Muscle of leg (tissue), 11 donors: Measurements from ENCODE around the gene ARPC5. TPM values are rescaled to one million over a fixed set of nuclear protein-coding genes. Genes with fewer than 3 reads are reported as not detected.
"Not testable (repeated sequence)": the region's sequence is repeated elsewhere in the genome, so short reads cannot be mapped to it uniquely, and the experiment has no call there.

Source experiments
- DNase-seq: peaks from one replicate; pipeline ENCODE4 v3.0.0; 2013
- H3K27ac ChIP-seq: one replicate; pipeline ENCODE4 v1.5.1; 2013; ENCODE audit warnings: mild to moderate bottlenecking, low read length, control low read depth
- H3K27me3 ChIP-seq: one replicate; pipeline ENCODE4 v1.6.1; 2013; ENCODE audit warnings: low read length; ENCODE audit not compliant: control insufficient read depth, insufficient read depth
- H3K36me3 ChIP-seq: one replicate; pipeline ENCODE4 v1.6.1; 2013; ENCODE audit warnings: low read length; ENCODE audit not compliant: control insufficient read depth, insufficient read depth
- H3K4me1 ChIP-seq: one replicate; pipeline ENCODE4 v1.6.1; 2013; ENCODE audit warnings: low read length; ENCODE audit not compliant: control insufficient read depth, insufficient read depth
- H3K4me3 ChIP-seq: one replicate; pipeline ENCODE4 v1.5.1; 2013; ENCODE audit warnings: low read length, control low read depth
- H3K9me3 ChIP-seq: replicated peaks from 2 replicates; pipeline ENCODE4 v1.6.1; 2013; ENCODE audit warnings: low read depth, low read length; ENCODE audit not compliant: control insufficient read depth
- WGBS: methylation state at CpG from one replicate; pipeline ENCODE4 v1.1.5; 2013; ENCODE audit warnings: missing lambda C conversion rate; ENCODE audit not compliant: insufficient coverage; 5-methylcytosine and 5-hydroxymethylcytosine counted together
- polyA plus RNA-seq, 8 donors: library from polyadenylated mRNA; unstranded; fragments of 120-200 nt; gene quantifications; one replicate each; pipeline versions ENCODE4 v1.2.1 to v1.2.3, GENCODE V29; 2013; ENCODE audit warnings: inconsistent platforms in 1 of 8, low replicate concordance in 1 of 8; ENCODE audit not compliant: insufficient read length in 8 of 8, insufficient read depth in 1 of 8
- total RNA-seq: library from RNA; stranded (reverse); fragments of 120-200 nt; gene quantifications from one replicate; pipeline ENCODE4 v1.2.4, GENCODE V29; 2013

Gene ARPC5
- total and polyA plus RNA-seq, 9 donors = 81.4 to 116 (median 96.7) TPM

DNA sequence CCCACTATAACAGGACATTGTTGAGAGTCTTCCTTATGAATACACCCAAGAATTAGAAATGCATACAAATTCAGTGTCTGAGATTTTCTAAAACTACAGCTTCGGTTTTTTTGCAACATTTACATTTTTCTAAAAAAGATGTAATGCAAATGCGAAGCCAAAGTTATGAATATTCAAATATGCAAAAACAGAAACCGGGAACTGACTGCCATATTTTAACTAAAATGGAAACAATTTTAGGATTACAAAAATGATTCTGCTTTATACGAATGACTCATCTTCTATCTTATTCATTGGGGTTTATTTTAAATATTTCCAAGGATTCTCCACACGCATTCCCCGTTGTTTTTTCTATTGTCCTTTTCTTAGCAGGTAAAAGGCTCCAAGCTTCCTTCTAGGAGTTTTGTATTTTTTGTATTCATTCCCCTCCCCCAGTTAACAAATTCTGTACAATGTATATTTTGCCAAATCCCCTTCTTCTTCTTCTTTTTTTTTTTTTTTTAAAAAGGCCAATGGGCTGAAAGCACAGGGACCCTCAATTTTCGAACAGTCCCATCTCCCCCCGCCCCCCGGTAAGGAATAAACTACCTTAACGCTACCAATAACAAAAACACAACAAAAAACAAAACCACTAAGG is 1.0 kb downstream of the ARPC5 start:
- Histone ChIP-seq H3K4me3 (peak overlapping the region; percentile 80), H3K9me3 (no peaks in the 10 kb centered on the region), H3K27me3 (peaks cover 4% of the 10 kb centered on the region), H3K27ac (peak overlapping the region; percentile 89), H3K4me1 (peaks cover 6% of the 10 kb centered on the region), H3K36me3 (peaks cover 6% of the 10 kb centered on the region)
- no peak for DNase-seq
- WGBS = no CpG with 5 or more reads among the region's 10 CpGs

DNA sequence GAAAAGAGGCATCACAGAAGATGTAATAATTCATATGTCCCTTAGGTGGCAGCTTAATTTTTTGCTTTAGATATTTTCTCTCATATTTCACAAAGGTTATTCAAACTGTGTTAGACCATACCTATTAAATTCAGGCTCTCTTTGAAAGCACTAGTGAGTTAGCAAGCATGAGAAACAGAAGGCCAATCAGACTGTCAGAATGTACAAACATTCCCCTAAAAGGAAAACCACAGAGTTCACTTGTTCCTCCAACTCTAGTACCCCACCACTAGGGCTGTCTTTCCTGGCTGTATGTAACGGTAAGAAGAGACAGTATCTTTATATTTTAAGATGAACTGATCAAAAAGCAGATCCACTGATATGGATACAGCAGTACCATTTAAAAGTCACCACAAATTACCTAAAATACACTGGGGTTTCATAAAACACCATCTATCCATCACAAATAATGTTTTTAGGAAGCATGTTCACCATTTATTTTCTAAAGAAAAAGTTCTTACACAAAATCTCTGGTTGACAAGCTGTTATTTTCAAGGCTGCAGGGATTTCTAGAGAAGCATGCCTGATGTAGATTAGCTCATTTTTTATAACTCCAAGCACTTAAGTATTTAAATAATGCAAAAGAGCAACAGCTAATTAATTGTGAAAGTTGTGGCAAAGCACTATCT is 1.8 kb downstream of the ARPC5 start:
- peaks cover 4% of the 10 kb centered on the region for H3K27me3 ChIP-seq
- peaks cover 9% of the 10 kb centered on the region for H3K36me3 ChIP-seq
- H3K4me1 ChIP-seq = peaks cover 6% of the 10 kb centered on the region
- WGBS = no CpG with 5 or more reads among the region's 1 CpG
- DNase-seq = peak; percentile 77
- peak overlapping the region; percentile 58 for H3K27ac ChIP-seq
- H3K9me3 ChIP-seq = no peaks in the 10 kb centered on the region
- peak overlapping the region; percentile 80 for H3K4me3 ChIP-seq

DNA sequence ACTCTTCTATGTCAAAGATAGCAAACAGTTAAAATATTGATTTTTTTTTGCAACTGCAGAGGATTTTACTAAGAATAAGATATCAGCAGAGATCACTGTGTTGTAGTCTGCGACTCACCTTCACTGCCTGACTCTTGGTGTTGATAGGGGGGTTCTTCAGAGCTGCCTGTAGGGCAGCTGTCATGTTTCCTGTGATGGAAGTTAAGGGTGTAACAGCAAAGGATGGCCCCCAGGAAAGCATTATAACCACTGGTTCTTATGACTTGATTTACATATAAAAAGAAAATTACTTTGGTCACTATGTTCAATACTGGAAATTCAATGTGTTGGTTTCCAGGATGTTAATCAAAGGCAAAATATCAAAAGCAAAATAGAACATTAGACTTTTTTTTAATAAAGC is 2.6 kb downstream of the ARPC5 start:
- H3K36me3 ChIP-seq = peaks cover 14% of the 10 kb centered on the region
- H3K4me1 ChIP-seq = peaks cover 6% of the 10 kb centered on the region
- H3K27ac ChIP-seq = no peak overlapping the region
- no peak for DNase-seq
- no CpG with 5 or more reads among the region's 1 CpG for WGBS
- no peak overlapping the region for H3K4me3 ChIP-seq
- H3K27me3 ChIP-seq = peaks cover 4% of the 10 kb centered on the region
- H3K9me3 ChIP-seq = no peaks in the 10 kb centered on the region

DNA sequence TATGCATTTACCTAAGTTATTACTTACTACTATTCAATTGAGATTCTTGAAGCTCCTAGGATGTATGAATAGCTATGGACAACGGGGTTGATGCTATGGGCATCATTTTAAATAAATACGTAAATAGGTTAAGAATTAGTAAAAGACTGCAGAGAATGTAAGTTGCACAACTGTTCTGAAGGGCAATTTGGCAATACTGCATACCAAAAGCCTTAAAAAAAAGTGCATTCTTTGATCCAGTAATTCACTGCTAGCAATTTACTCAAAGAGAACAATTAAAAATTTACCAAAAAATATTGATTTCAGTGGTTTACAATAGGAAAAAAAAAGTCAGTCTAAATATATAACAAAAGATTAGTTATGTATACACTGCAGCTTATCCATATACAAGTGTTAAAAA is 3.5 kb downstream of the ARPC5 start:
- H3K27ac ChIP-seq = no peak overlapping the region
- H3K27me3 ChIP-seq = peaks cover 4% of the 10 kb centered on the region
- WGBS = 100% methylated on average over 1 of the region's 2 CpGs
- H3K4me3 ChIP-seq = no peak overlapping the region
- H3K36me3 ChIP-seq = peaks cover 16% of the 10 kb centered on the region
- DNase-seq = no peak
- no peaks in the 10 kb centered on the region for H3K9me3 ChIP-seq
- peaks cover 6% of the 10 kb centered on the region for H3K4me1 ChIP-seq

DNA sequence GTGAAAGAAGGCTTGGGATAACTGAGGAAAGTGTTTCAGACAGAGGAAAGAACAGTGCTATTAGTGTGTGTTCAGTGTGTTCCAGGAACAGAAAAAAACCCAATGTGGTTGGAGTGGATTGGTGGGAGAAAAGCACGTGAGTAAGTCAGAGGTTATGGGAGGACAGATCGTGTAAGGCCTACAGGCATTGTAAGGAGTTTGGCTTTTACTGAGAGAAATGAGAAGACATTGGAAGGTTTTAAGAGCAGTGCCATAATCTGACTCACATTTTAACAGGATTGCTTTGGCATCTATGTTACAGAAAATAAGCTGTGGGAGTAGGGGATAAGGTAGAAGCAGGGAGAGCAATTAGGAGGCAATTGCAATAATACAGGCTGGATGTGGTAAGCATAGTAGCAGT is 4.8 kb downstream of the ARPC5 start:
- Histone ChIP-seq H3K27me3 (no peaks in the 10 kb centered on the region), H3K36me3 (peaks cover 18% of the 10 kb centered on the region), H3K4me3 (no peak overlapping the region), H3K9me3 (no peaks in the 10 kb centered on the region), H3K4me1 (peaks cover 2% of the 10 kb centered on the region), H3K27ac (no peak overlapping the region)
- no peak for DNase-seq
- WGBS = 60% methylated on average over 2 of the region's 2 CpGs

DNA sequence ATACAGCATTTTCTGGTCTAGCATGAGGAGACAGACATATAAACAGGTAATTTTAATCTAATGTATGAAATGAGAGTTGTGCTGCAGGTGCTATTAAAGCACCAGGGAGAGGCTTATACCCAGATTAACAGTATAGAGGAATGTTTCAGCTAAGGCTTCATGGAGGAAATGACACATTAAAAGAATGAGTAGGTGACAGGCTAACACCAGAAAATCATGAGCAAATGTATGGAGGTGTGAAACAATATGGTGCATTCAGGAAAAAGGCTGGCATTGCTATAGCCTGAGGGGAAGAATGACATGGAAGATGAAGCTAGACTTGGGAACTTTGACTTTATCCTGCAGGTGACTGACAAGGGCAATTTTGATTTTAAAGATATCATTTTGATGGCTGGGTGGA is 7.0 kb downstream of the ARPC5 start:
- Histone ChIP-seq H3K9me3 (no peaks in the 10 kb centered on the region), H3K4me3 (no peak overlapping the region), H3K36me3 (peaks cover 22% of the 10 kb centered on the region), H3K4me1 (peaks cover 2% of the 10 kb centered on the region), H3K27ac (no peak overlapping the region), H3K27me3 (no peaks in the 10 kb centered on the region)
- DNase-seq = no peak

DNA sequence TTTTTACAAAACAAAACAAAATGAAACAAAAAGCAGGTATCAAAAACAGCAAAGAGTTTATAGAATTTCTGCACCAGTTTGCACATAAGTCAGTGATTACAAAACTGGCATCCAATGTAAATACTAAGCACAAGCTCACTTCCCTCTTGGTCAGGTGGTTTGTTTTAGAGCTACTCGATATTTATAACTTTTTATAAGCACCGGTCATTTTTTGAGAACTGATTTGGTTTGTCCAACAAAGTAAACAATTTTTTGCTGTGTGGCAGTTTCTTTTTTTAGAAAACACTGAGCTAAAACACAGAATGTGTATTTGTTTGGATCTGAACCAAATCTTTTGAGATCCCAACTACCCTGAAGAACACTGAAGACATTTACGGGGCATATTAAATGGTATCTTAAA is 9.3 kb downstream of the ARPC5 start:
- H3K27ac ChIP-seq, H3K4me1 ChIP-seq, H3K9me3 ChIP-seq, H3K4me3 ChIP-seq, H3K27me3 ChIP-seq: not testable (repeated sequence)
- WGBS = no CpG with 5 or more reads among the region's 3 CpGs
- peak; percentile 51 for DNase-seq
- H3K36me3 ChIP-seq = peaks cover 22% of the 10 kb centered on the region

DNA sequence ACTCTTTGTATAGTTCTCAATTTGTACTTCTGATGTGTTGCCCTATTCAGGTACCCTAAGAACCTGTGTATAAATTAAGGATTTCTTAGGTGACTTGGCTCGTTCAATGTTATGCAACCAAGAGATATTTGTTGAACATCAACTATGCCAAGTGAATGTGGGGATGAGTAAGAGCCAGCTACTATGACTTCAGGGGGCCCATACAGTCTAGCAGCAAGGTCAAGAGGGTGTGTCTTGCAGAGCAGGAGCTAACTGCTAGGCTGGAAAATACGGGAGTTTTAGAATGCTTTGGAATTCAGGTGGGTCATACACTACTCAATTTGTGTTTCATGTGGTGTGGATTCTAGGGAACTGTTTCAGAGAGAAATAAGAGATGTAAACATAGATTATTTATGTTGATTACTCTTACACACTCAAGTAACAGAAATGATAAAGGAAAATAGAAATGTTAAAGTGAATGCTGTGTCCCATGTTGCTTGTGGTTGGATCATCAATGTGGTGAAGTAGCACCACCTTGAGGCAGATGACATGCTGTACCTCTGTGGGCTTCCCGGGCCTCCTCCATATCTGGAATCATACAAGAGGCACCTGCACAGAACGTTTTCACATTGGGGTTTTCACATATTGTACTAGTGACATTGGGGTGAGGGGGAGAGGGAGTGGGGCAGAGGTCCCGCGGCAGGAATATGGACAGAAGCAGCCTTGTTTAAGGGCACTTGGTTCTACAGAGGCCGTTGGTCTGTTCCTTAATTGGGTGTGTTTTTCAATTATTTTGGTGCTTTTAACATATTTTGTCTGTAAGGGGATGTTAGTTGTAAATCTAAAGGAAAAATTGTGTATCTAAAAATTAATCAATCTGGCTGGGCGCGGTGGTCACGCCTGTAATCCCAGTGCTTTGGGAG is 12.4 kb downstream of the ARPC5 start:
- DNase-seq = peak; percentile 81
- H3K4me3 ChIP-seq = no peak overlapping the region
- H3K4me1 ChIP-seq = peaks cover 2% of the 10 kb centered on the region
- H3K27ac ChIP-seq = no peak overlapping the region
- H3K36me3 ChIP-seq = peaks cover 8% of the 10 kb centered on the region
- H3K9me3 ChIP-seq = no peaks in the 10 kb centered on the region
- H3K27me3 ChIP-seq = no peaks in the 10 kb centered on the region
- 81% methylated on average over 7 of the region's 10 CpGs for WGBS

DNA sequence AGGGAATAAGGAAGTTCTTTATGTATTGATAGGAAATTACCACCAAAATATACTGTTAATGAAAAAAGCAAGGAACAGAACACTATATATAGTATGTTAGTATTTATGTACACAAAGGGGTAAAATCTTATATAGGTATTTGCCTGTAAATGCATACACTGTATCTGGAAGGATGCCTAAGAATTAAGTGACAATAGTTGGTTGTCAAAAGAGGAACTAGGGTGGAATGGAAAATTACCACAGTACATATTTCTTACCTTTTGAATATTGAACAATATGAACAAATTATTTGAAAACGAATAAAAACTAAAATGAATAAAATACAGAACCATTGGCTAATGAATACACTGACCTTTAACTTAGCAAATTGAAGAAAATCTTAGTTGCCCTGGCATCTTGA is 13.6 kb downstream of the ARPC5 start:
- no peak overlapping the region for H3K27ac ChIP-seq

DNA sequence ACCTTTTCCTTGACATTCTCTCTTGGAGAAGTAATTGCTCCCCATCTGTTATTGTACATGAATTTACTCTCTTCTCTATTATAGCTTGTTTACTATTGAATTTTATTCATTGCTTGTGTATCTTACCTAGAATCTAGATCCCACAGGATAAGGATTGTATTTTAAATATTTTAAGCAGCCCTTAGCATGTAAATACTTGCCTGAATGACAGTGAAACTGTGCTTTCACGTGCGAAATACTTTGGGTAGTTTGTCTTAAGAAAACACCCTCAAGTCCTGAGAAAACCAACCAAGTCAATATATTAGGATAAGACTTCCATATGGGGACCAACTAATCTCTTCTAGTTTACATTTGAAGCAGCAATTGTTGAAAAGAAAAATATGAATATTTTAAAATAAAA is 15.3 kb downstream of the ARPC5 start:
- Histone ChIP-seq H3K4me3 (no peak overlapping the region), H3K9me3 (no peaks in the 10 kb centered on the region), H3K4me1 (peaks cover 2% of the 10 kb centered on the region), H3K27me3 (no peaks in the 10 kb centered on the region), H3K36me3 (no peaks in the 10 kb centered on the region), H3K27ac (no peak overlapping the region)
- no peak for DNase-seq
- no CpG with 5 or more reads among the region's 2 CpGs for WGBS

More for the DNA sequence above, 13.6 kb downstream of the ARPC5 start:
- peaks cover 2% of the 10 kb centered on the region for H3K4me1 ChIP-seq
- no peak overlapping the region for H3K4me3 ChIP-seq
- H3K36me3 ChIP-seq = peaks cover 5% of the 10 kb centered on the region
- H3K9me3 ChIP-seq = no peaks in the 10 kb centered on the region
- DNase-seq = no peak
- H3K27me3 ChIP-seq = no peaks in the 10 kb centered on the region
- WGBS = no CpG with 5 or more reads among the region's 1 CpG
